A673 (cell line): Measurements from ENCODE around the gene FGL2. TPM values are rescaled to one million over a fixed set of nuclear protein-coding genes. Genes with fewer than 3 reads are reported as not detected.

Experiments
- BruUV-seq: library from RNA; stranded (reverse); fragments of 400-500 nt; replicated peaks from 2 replicates; lab custom pipeline; 2021; lab: Mats Ljungman, UMichigan
- CTCF ChIA-PET: fragments of 300-600 bp; sonication (Branson Sonifier 250); formaldehyde crosslinking; loops from one replicate; lab custom pipeline; 2022; ENCODE audit warnings: antibody characterized with exemption; lab: Charles Lee
- POLR2A ChIA-PET: fragments of 300-600 bp; sonication (Branson Sonifier 250); formaldehyde crosslinking; loops from one replicate; lab custom pipeline; 2022; ENCODE audit warnings: antibody characterized with exemption; ENCODE audit not compliant: low non-redundant PET; lab: Charles Lee
- DNase-seq: peaks from one replicate; pipeline ENCODE4 v3.0.0-alpha.2; 2015; ENCODE audit warnings: low spot score
- H3K27ac ChIP-seq: fragments of 200-600 bp; sonication (generic); 2 replicates; pipeline ENCODE4 v1.5.1; 2016; ENCODE audit warnings: mixed run types, low read depth, mild to moderate bottlenecking, mixed read lengths, antibody characterized with exemption, low read length; ENCODE audit not compliant: poor library complexity, severe bottlenecking
- H3K27me3 ChIP-seq: fragments of 200-600 bp; sonication (generic); replicated peaks from 2 replicates; pipeline ENCODE4 v1.6.1; 2017; ENCODE audit warnings: mixed run types, low read depth, mild to moderate bottlenecking, mixed read lengths, antibody characterized with exemption, low read length; ENCODE audit not compliant: insufficient read depth, poor library complexity
- H3K36me3 ChIP-seq: fragments of 200-600 bp; sonication (generic); 2 replicates; pipeline ENCODE4 v1.6.1; 2016; ENCODE audit warnings: mixed run types, mild to moderate bottlenecking, mixed read lengths, antibody characterized with exemption, low read length; ENCODE audit not compliant: insufficient read depth, poor library complexity, severe bottlenecking
- H3K4me1 ChIP-seq: fragments of 200-600 bp; sonication (generic); 2 replicates; pipeline ENCODE4 v1.6.1; 2017; ENCODE audit warnings: mixed run types, mild to moderate bottlenecking, mixed read lengths, antibody characterized with exemption, low read length; ENCODE audit not compliant: insufficient read depth, poor library complexity, severe bottlenecking
- H3K4me3 ChIP-seq: fragments of 200-600 bp; sonication (generic); 2 replicates; pipeline ENCODE4 v1.5.1; 2016; ENCODE audit warnings: low read depth, mixed run types, mild to moderate bottlenecking, mixed read lengths, low read length; ENCODE audit not compliant: poor library complexity, severe bottlenecking
- H3K9me3 ChIP-seq: fragments of 200-600 bp; sonication (generic); 2 replicates; pipeline ENCODE4 v1.6.1; 2016; ENCODE audit warnings: mixed run types, low read depth, mild to moderate bottlenecking, mixed read lengths, antibody characterized with exemption, low read length; ENCODE audit not compliant: poor library complexity, severe bottlenecking
- CTCF ChIP-seq: fragments of 300-800, 200-600 bp; sonication (generic); conservative IDR thresholded peaks from 2 replicates; pipeline ENCODE4 v1.5.1; 2017; ENCODE audit warnings: low read depth, mild to moderate bottlenecking, antibody characterized with exemption, low read length, moderate library complexity, mixed read lengths
- EZH2 ChIP-seq: fragments of 200-600 bp; sonication (generic); IDR thresholded peaks from 2 replicates; pipeline ENCODE4 v1.6.1; 2017; ENCODE audit warnings: borderline replicate concordance, low read depth, mild to moderate bottlenecking, mixed read lengths, antibody characterized with exemption, low read length; ENCODE audit not compliant: poor library complexity, severe bottlenecking
- intact Hi-C: fragments of 100-400 bp; cut with micrococcal nuclease; formaldehyde crosslinking; loops from one replicate; pipeline ENCODE4 v1.10.0; 2022; ENCODE audit not compliant: unreplicated experiment
- total RNA-seq: library from RNA; stranded (reverse); gene quantifications from 2 replicates; pipeline ENCODE4 v1.2.3, GENCODE V29; 2021

Gene FGL2
- total RNA-seq, 1 experiment from 2014 or later: not detected

DNA sequence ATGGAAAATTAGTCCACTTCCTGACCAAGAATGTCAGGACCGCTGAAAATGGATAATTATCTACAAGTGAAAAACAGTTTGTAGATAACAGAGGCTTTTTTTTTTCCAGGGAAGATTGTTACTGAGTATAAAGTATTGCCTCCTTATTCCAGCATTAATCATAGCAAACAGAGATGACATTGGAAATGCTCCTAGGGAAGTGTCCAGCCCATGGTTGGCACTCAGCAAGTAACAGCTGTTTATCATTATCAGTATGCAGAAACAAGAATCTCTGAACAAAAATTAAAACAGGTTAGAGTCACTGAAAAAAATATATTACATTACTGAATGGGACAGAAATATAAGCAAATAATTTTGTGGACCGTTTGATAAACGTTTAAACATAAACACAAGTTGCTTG lies 14.6 kb downstream of the FGL2 start:
- no peak for DNase-seq
- H3K27me3 ChIP-seq: no peaks in the 10 kb centered on the region
- no peaks in the 10 kb centered on the region for H3K36me3 ChIP-seq
- no peak overlapping the region for H3K27ac ChIP-seq
- H3K9me3 ChIP-seq: no peaks in the 10 kb centered on the region
- H3K4me1 ChIP-seq: no peaks in the 10 kb centered on the region
- intact Hi-C loops: no loop called here
- CTCF ChIA-PET: no interaction called here
- H3K4me3 ChIP-seq: no peak overlapping the region
- no TSS peak for BruUV-seq
- TF ChIP-seq EZH2 (no peak), CTCF (no peak)
- POLR2A ChIA-PET: no interaction called here

DNA sequence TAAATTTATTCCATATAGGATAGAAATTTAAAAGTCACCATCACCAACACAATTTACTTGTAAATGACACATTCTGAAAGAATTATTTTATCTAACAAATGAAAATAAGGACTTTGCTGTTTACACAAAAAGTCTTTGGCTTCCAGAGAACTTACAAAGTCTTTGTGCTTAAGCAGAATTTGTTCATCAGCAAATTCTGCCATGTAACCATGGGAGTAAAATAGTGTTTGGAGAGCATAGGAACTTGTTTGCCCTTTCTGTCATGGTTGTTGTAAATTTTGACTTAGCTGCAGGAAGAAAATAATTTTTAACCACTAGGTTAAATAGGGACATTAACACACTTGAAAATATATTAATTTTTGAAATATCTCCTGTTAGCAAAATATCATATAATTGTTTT lies 15.2 kb downstream of the FGL2 start:
- TF ChIP-seq CTCF (no peak), EZH2 (no peak)
- H3K4me3 ChIP-seq: no peak overlapping the region
- H3K36me3 ChIP-seq: no peaks in the 10 kb centered on the region
- ChIA-PET CTCF (no interaction called here), POLR2A (no interaction called here)
- no peak overlapping the region for H3K27ac ChIP-seq
- H3K27me3 ChIP-seq: no peaks in the 10 kb centered on the region
- H3K4me1 ChIP-seq: no peaks in the 10 kb centered on the region
- intact Hi-C loops: no loop called here
- DNase-seq: no peak
- no TSS peak for BruUV-seq
- H3K9me3 ChIP-seq: no peaks in the 10 kb centered on the region

DNA sequence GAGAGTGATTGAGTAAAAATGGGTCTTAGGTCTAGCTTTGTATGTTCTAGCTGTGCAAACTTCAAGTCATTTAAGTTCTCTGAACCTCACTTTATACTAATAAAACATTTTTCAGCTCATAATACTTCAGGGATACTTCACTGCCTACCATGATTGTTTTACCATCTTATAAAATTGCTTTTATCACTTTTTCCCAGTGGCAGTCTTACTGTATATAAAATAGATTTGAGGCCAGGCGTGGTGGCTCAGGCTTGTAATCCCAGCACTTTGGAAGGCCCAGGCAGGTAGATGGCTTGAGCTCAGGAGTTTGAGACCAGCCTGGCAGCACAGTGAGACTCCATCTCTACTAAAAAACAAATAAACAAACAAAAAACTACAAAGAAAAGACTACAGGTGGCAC lies 17.4 kb downstream of the FGL2 start:
- Histone ChIP-seq H3K27me3 (no peaks in the 10 kb centered on the region), H3K4me1 (no peaks in the 10 kb centered on the region), H3K4me3 (no peak overlapping the region), H3K36me3 (no peaks in the 10 kb centered on the region), H3K27ac (no peak overlapping the region), H3K9me3 (no peaks in the 10 kb centered on the region)
- no TSS peak for BruUV-seq
- POLR2A ChIA-PET: no interaction called here
- TF ChIP-seq CTCF (no peak), EZH2 (no peak)
- DNase-seq: no peak
- intact Hi-C loops: no loop called here
- CTCF ChIA-PET: no interaction called here
